Activated effector memory CD4-positive, alpha-beta T cell treated with Interleukin-2 at 50 U/mL for 16 hours (primary cell): ENCODE measurements around the gene CAPN15.
"Not testable (repeated sequence)": the region's sequence is repeated elsewhere in the genome, so short reads cannot be mapped to it uniquely, and the experiment has no call there.

ENCODE experiments used
- DNase-seq: peaks from one replicate; pipeline ENCODE4 v3.0.0-alpha.2; 2020

The CAPN15 gene

GRCh38 chr16:507527-507926, 20.0 kb upstream of the CAPN15 start:
- DNase-seq = not testable (repeated sequence)

- DNase-seq = no peak
These were observed 19.5 kb upstream of the CAPN15 start for GRCh38 chr16:507996-508395.

GRCh38 chr16:508884-509736, 18.4 kb upstream of the CAPN15 start:
- DNase-seq = no peak

DNA sequence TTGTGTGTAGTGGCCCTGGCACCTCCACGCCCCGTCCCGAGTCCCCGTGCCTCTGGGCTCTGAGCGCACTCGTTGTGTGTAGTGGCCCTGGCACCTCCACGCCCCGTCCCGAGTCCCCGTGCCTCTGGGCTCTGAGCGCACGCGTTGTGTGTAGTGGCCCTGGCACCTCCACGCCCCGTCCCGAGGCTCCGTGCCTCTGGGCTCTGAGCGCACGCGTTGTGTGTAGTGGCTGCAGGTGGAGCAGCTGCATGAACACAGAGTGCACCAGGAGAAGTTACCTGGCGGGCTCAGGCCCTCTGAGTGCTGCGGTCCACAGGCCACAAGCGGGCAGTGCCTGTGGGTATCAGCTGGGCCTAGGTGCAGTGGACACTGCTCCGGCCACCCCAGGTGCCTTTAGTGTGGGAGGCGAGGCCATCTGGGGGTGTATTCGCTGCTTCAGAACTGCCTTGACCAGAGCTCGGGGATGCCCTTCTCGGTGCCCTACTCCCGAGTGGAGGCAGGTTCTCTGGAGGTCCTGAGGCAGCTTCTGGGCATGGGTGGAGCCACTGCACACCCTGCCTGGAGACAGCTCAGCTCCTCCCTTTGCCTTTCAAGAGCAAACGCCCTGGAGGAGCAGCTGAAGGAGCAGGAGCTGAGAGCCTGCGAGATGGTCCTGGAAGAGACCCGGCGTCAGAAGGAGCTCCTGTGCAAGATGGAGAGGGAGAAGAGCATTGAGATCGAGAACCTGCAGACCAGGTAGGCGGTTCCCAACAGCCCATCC, 17.3 kb upstream of the CAPN15 start:
- DNase-seq = no peak

- DNase-seq = no peak
These were observed 14.7 kb upstream of the CAPN15 start for GRCh38 chr16:512802-513201.

DNA sequence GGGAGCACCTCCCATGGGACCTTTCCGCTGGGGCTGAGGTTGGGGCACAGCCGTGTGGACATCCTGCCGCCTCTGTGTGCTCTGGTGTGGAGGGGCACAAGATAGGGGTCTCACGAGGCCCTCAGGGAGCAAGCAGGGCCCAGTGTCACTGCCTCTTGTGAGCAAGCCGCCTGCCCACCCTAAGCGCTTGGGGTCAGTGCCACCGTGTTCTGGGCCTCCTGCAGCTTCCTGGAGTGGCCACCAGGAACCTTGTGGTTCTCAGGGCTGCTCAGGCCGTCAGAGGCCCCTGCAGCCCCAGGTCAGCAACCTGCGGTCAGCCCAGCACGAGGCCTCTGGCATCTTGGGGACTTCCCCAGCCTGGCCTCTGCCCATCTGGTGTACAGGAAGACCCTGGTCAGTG, 13.6 kb upstream of the CAPN15 start:
- no peak for DNase-seq

GRCh38 chr16:515175-515938, 12.2 kb upstream of the CAPN15 start:
- no peak for DNase-seq

- no peak for DNase-seq
These were observed 11.6 kb upstream of the CAPN15 start for GRCh38 chr16:515939-516226.

DNA sequence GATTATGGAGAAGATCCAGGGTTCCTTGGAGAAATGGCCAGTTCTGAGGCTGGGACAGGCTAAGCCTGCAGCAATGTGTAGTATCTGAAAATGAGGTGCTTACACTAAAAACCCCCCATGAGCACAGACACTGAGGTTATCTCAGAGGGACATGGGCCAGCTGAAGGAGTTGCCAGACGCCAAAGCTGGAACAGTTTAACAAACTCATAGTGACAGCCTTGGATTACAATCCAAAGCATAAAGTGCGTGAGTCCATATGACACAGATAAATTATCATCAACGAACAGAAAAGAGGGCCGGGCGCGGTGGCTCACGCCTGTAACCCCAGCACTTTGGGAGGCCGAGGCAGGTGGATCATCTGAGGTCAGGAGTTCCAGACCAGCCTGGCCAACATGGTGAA, 11.2 kb upstream of the CAPN15 start:
- no peak for DNase-seq

DNA sequence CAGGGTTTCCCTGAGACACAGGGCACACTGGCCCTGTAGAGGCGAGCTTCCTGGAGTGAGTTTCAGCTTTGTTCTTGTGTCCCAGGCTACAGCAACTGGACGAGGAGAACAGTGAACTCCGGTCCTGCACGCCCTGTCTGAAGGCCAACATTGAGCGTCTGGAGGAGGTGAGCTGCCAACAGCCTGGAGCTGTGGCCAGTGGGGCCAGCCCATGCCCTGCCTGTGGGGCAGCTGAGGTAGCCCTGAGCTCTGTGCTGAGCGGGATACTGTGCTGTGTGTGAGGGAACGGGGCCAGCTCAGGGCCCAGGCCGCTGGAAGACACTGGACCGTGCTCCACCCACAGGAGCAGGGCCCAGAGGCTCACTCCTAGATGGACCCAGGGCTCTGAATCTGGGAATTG, 8.7 kb upstream of the CAPN15 start:
- no peak for DNase-seq

- DNase-seq = no peak
These were observed 8.1 kb upstream of the CAPN15 start for GRCh38 chr16:519425-519824.

GRCh38 chr16:519841-520687, 7.4 kb upstream of the CAPN15 start:
- no peak for DNase-seq

GRCh38 chr16:520847-521246, 6.7 kb upstream of the CAPN15 start:
- DNase-seq = no peak

DNA sequence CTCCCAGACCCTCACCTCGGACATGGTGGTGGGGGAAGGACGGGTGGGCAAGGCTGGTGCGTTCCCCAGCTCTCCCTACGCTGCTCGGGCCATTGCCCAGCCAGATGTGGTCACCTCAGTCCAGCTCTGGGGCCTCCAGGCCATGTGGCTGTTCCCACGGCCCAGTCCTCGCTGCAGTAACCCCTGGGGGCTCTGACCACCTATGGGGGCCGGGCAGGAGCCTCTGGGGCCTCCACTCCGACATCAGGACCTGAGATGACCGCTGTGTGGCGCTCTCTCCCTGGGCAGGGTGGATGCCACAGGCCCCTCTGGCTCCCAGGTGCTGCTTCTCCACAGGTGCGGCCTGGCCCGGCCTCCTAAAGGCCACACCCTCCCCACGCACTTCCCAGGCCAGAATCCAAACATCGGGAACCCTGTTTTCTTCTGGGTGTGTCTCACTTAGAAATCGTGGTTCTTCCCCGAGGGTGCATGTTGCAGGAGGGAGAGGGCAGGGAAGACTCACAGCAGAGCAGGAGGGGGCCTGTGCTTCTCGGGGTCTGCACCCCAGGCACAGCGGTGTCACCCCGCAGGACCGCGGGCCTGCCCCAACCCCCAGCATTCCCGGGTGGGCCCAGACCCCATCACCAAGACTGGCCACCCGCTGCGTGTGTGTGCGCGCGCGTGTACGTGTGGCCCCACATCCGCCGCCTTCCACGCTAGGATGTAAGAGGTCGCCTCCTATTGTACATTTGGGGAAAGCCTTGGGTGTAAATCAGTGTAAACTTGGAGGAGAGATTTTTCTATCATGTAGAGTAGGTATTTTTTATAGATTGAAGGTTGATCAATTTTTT, 5.9 kb upstream of the CAPN15 start:
- DNase-seq = no peak

- no peak for DNase-seq
These were observed 5.0 kb upstream of the CAPN15 start for GRCh38 chr16:522320-523096.

GRCh38 chr16:523097-523741, 4.3 kb upstream of the CAPN15 start:
- no peak for DNase-seq

- DNase-seq = no peak
These were observed 3.1 kb upstream of the CAPN15 start for GRCh38 chr16:524274-525040.

DNA sequence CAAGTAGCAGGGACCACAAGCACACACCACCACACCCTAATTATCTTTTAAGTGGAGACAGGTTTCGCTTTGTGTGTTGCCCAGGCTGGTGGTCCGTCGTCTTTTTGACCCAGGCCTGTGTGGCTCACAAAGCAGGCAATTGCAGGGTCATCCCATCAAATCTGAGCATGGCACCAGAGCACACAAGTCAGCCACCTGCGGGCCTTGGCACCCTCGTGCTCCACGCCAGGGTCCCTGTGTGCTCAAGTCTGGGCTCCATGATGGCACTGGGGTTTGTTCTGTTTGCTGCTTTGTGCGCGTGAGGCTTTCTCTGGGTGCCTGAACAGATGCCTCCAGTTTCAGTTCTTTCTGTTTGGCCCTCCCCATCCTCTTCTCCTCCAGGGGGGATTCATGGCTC, 2.4 kb upstream of the CAPN15 start:
- no peak for DNase-seq

DNA sequence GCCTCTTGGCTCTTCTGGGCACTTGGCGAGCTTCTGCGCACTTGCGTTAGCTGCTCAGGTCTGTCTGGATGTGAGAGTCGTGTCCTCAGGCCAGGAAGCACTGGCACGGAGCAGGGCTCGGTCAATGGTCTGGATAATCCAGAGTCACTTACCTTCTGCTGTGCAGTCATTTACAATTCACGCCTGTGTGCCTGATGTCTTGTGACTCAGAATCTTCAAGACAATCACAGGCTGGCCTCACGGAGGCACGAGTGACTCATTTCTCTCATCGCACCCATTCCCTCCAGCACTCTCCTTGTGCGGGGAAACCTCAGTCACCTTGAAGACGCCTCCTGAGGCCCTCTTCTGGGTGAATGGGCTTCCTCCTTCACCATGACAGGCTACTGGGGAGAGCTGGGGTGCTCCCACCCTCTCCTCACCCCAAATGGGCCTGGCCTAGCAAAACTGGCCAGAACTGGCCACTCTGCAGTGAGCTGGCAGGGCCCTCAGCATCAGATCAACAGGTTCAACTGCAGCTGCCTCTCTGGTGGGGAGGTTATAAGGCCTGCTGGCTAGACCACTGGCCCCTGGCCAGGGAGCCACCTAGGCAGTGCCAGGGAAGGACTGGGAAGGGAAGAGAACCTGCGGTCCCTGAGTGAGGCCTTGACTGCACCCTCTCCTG, 1.9 kb upstream of the CAPN15 start:
- DNase-seq = peak; percentile 40
